Measurements from ENCODE around the gene NPIPB2.
A peak's percentile ranks its signal among the peaks of the same experiment; 100 is the strongest.
"Not testable (repeated sequence)": the region's sequence is repeated elsewhere in the genome, so short reads cannot be mapped to it uniquely, and the experiment has no call there.

The NPIPB2 gene

GRCh38 chr16:11941945-11942344 is at the start of gene NPIPB2:
Gene NPIPB2 (minus strand): TSS chr16:11942045. CDS start chr16:11942045, 0 bp downstream.
- not testable (repeated sequence) for ATAC-seq, H3K4me3 Mint-ChIP-seq, H3K4me1 Mint-ChIP-seq, H3K27me3 Mint-ChIP-seq, H3K27ac Mint-ChIP-seq, H3K36me3 Mint-ChIP-seq, H3K9me3 Mint-ChIP-seq

GRCh38 chr16:11990702-11991390 is 49.0 kb upstream of the NPIPB2 start:
- Mint-ChIP-seq H3K36me3 (peaks cover 26% of the 10 kb centered on the region), H3K27me3 (no peaks in the 10 kb centered on the region), H3K4me1 (peaks cover 73% of the 10 kb centered on the region), H3K27ac (no peak overlapping the region), H3K4me3 (no peak overlapping the region), H3K9me3 (no peaks in the 10 kb centered on the region)
- no peak for ATAC-seq

- no peak for ATAC-seq
- H3K36me3 Mint-ChIP-seq, result peaks cover 49% of the 10 kb centered on the region
- H3K9me3 Mint-ChIP-seq, result no peaks in the 10 kb centered on the region
- no peak overlapping the region for H3K27ac Mint-ChIP-seq
- no peaks in the 10 kb centered on the region for H3K27me3 Mint-ChIP-seq
- peaks cover 79% of the 10 kb centered on the region for H3K4me1 Mint-ChIP-seq
- H3K4me3 Mint-ChIP-seq, result no peak overlapping the region
Observed at GRCh38 chr16:11988258-11988978, 46.6 kb upstream of the NPIPB2 start.

- no peaks in the 10 kb centered on the region for H3K27me3 Mint-ChIP-seq
- no peaks in the 10 kb centered on the region for H3K9me3 Mint-ChIP-seq
- peaks cover 51% of the 10 kb centered on the region for H3K36me3 Mint-ChIP-seq
- no peak overlapping the region for H3K4me3 Mint-ChIP-seq
- no peak for ATAC-seq
- peaks cover 75% of the 10 kb centered on the region for H3K4me1 Mint-ChIP-seq
- H3K27ac Mint-ChIP-seq, result no peak overlapping the region
Observed at GRCh38 chr16:11986521-11987057, 44.7 kb upstream of the NPIPB2 start.

GRCh38 chr16:11985250-11985649 is 43.4 kb upstream of the NPIPB2 start:
- Mint-ChIP-seq H3K4me3 (no peak overlapping the region), H3K27me3 (no peaks in the 10 kb centered on the region), H3K9me3 (no peaks in the 10 kb centered on the region), H3K4me1 (peaks cover 80% of the 10 kb centered on the region), H3K36me3 (peaks cover 51% of the 10 kb centered on the region), H3K27ac (peak overlapping the region; percentile 29)
- ATAC-seq, result no peak

GRCh38 chr16:11980136-11980844 is 38.4 kb upstream of the NPIPB2 start:
- Mint-ChIP-seq H3K27ac (peak overlapping the region; percentile 97), H3K27me3 (no peaks in the 10 kb centered on the region), H3K4me1 (peaks cover 82% of the 10 kb centered on the region), H3K4me3 (peak overlapping the region; percentile 70), H3K9me3 (no peaks in the 10 kb centered on the region), H3K36me3 (peaks cover 44% of the 10 kb centered on the region)
- peak; percentile 57 for ATAC-seq

GRCh38 chr16:11979013-11979672 is 37.3 kb upstream of the NPIPB2 start:
- peak overlapping the region; percentile 86 for H3K4me3 Mint-ChIP-seq
- H3K36me3 Mint-ChIP-seq, result peaks cover 35% of the 10 kb centered on the region
- peaks cover 73% of the 10 kb centered on the region for H3K4me1 Mint-ChIP-seq
- ATAC-seq, result no peak
- H3K9me3 Mint-ChIP-seq, result no peaks in the 10 kb centered on the region
- peak overlapping the region; percentile 97 for H3K27ac Mint-ChIP-seq
- no peaks in the 10 kb centered on the region for H3K27me3 Mint-ChIP-seq

- H3K27ac Mint-ChIP-seq, result peak overlapping the region; percentile 97
- H3K9me3 Mint-ChIP-seq, result no peaks in the 10 kb centered on the region
- H3K4me3 Mint-ChIP-seq, result peak overlapping the region; percentile 86
- peaks cover 33% of the 10 kb centered on the region for H3K36me3 Mint-ChIP-seq
- no peaks in the 10 kb centered on the region for H3K27me3 Mint-ChIP-seq
- peaks cover 64% of the 10 kb centered on the region for H3K4me1 Mint-ChIP-seq
- ATAC-seq, result no peak
Observed at GRCh38 chr16:11978080-11978479, 36.2 kb upstream of the NPIPB2 start.

- Mint-ChIP-seq H3K4me3 (peak overlapping the region; percentile 86), H3K36me3 (peaks cover 33% of the 10 kb centered on the region), H3K27me3 (no peaks in the 10 kb centered on the region), H3K27ac (peak overlapping the region; percentile 97), H3K9me3 (no peaks in the 10 kb centered on the region), H3K4me1 (peaks cover 64% of the 10 kb centered on the region)
- no peak for ATAC-seq
Observed at GRCh38 chr16:11977376-11978041, 35.7 kb upstream of the NPIPB2 start.

GRCh38 chr16:11976850-11977375 is 35.1 kb upstream of the NPIPB2 start:
- H3K4me1 Mint-ChIP-seq, result peaks cover 61% of the 10 kb centered on the region
- no peaks in the 10 kb centered on the region for H3K27me3 Mint-ChIP-seq
- ATAC-seq, result peak; percentile 14
- H3K27ac Mint-ChIP-seq, result peak overlapping the region; percentile 97
- peaks cover 33% of the 10 kb centered on the region for H3K36me3 Mint-ChIP-seq
- H3K4me3 Mint-ChIP-seq, result peak overlapping the region; percentile 86
- H3K9me3 Mint-ChIP-seq, result no peaks in the 10 kb centered on the region

GRCh38 chr16:11973070-11973469 is 31.2 kb upstream of the NPIPB2 start:
- Mint-ChIP-seq H3K4me1 (peaks cover 33% of the 10 kb centered on the region), H3K4me3 (no peak overlapping the region), H3K36me3 (peaks cover 29% of the 10 kb centered on the region), H3K27ac (peak overlapping the region; percentile 37), H3K9me3 (no peaks in the 10 kb centered on the region), H3K27me3 (no peaks in the 10 kb centered on the region)
- ATAC-seq, result no peak

GRCh38 chr16:11972128-11972527 is 30.3 kb upstream of the NPIPB2 start:
- H3K27ac Mint-ChIP-seq, result no peak overlapping the region
- H3K9me3 Mint-ChIP-seq, result no peaks in the 10 kb centered on the region
- no peak for ATAC-seq
- H3K4me3 Mint-ChIP-seq, result no peak overlapping the region
- peaks cover 31% of the 10 kb centered on the region for H3K36me3 Mint-ChIP-seq
- H3K4me1 Mint-ChIP-seq, result peaks cover 30% of the 10 kb centered on the region
- no peaks in the 10 kb centered on the region for H3K27me3 Mint-ChIP-seq

- H3K4me1 Mint-ChIP-seq, result peaks cover 32% of the 10 kb centered on the region
- H3K27me3 Mint-ChIP-seq, H3K4me3 Mint-ChIP-seq, H3K9me3 Mint-ChIP-seq, ATAC-seq: not testable (repeated sequence)
- peaks cover 24% of the 10 kb centered on the region for H3K36me3 Mint-ChIP-seq
- H3K27ac Mint-ChIP-seq, result peak overlapping the region; percentile 65
Observed at GRCh38 chr16:11970292-11970691, 28.4 kb upstream of the NPIPB2 start.

- no peaks in the 10 kb centered on the region for H3K9me3 Mint-ChIP-seq
- peaks cover 47% of the 10 kb centered on the region for H3K4me1 Mint-ChIP-seq
- H3K27me3 Mint-ChIP-seq, result no peaks in the 10 kb centered on the region
- H3K27ac Mint-ChIP-seq, result no peak overlapping the region
- no peak for ATAC-seq
- H3K36me3 Mint-ChIP-seq, result peaks cover 16% of the 10 kb centered on the region
- H3K4me3 Mint-ChIP-seq, result no peak overlapping the region
Observed at GRCh38 chr16:11968577-11968976, 26.7 kb upstream of the NPIPB2 start.

Data from stimulated activated memory B cell treated with anti-CD40 and anti-IgM and Interleukin-4, amounts not matched to agents 10 μg/mL and 1 μg/mL and 100 μg/mL, for 72 hours (primary cell).